GM23338 (cell line): ENCODE results near the gene CRMP1. TPM values are rescaled to one million over a fixed set of nuclear protein-coding genes. Genes with fewer than 3 reads are reported as not detected.

ENCODE experiments used
- ATAC-seq: fragments of 200-7000 bp; cut with Tn5 transposase; 3 replicates; pipeline ENCODE4 v1.9.1; 2020
- DNase-seq: peaks from one replicate; pipeline ENCODE4 v3.0.0-alpha.2; 2015; ENCODE audit warnings: low spot score
- H2AFZ ChIP-seq: fragments of 200-600 bp; sonication (generic); 2 replicates; pipeline ENCODE4 v1.8.0; 2016; ENCODE audit warnings: antibody characterized with exemption, mild to moderate bottlenecking, moderate library complexity
- H3F3A ChIP-seq: fragments of 200-600 bp; sonication (generic); replicated peaks from 2 replicates; pipeline ENCODE4 v1.8.0; 2017; ENCODE audit warnings: antibody characterized with exemption, mixed run types, low read depth
- H3K27ac ChIP-seq: fragments of 200-600 bp; sonication (generic); 2 replicates; pipeline ENCODE4 v1.6.1; 2016; ENCODE audit warnings: low read depth
- H3K27me3 ChIP-seq: fragments of 200-600 bp; sonication (generic); 2 replicates; pipeline ENCODE4 v1.8.0; 2016; ENCODE audit warnings: mild to moderate bottlenecking, mixed run types, moderate library complexity; ENCODE audit not compliant: insufficient read depth
- H3K36me3 ChIP-seq: fragments of 200-600 bp; sonication (generic); 2 replicates; pipeline ENCODE4 v1.8.0; 2016; ENCODE audit warnings: mild to moderate bottlenecking; ENCODE audit not compliant: insufficient read depth
- H3K4me1 ChIP-seq: fragments of 200-600 bp; sonication (generic); 2 replicates; pipeline ENCODE4 v1.8.0; 2016; ENCODE audit warnings: mild to moderate bottlenecking, moderate library complexity; ENCODE audit not compliant: insufficient read depth
- H3K4me2 ChIP-seq: fragments of 200-600 bp; sonication (generic); 2 replicates; pipeline ENCODE4 v1.7.1; 2017; ENCODE audit warnings: mixed run types
- H3K4me3 ChIP-seq: fragments of 200-600 bp; sonication (generic); 2 replicates; pipeline ENCODE4 v1.6.1; 2016; ENCODE audit warnings: mixed run types
- H3K79me2 ChIP-seq: fragments of 200-600 bp; sonication (generic); replicated peaks from 2 replicates; pipeline ENCODE4 v1.8.0; 2017; ENCODE audit warnings: mild to moderate bottlenecking; ENCODE audit not compliant: insufficient read depth
- H3K9me2 ChIP-seq: fragments of 200-600 bp; sonication (generic); 2 replicates; pipeline ENCODE4 v1.8.0; 2017; ENCODE audit not compliant: insufficient read depth
- H4K20me1 ChIP-seq: fragments of 200-600 bp; sonication (generic); replicated peaks from 2 replicates; pipeline ENCODE4 v1.8.0; 2017; ENCODE audit warnings: mild to moderate bottlenecking; ENCODE audit not compliant: insufficient read depth
- H3K27ac Mint-ChIP-seq: 2 replicates; pipeline ENCODE4 v1.8.0; 2020; ENCODE audit warnings: inconsistent platforms, mild to moderate bottlenecking, moderate library complexity, mixed read lengths
- H3K27me3 Mint-ChIP-seq: 3 replicates; pipeline ENCODE4 v1.8.0; 2022; ENCODE audit warnings: low read depth, mild to moderate bottlenecking, moderate library complexity, mixed read lengths, inconsistent platforms; ENCODE audit not compliant: insufficient read depth, poor library complexity
- H3K36me3 Mint-ChIP-seq: 3 replicates; pipeline ENCODE4 v1.8.0; 2021; ENCODE audit warnings: low read depth, mild to moderate bottlenecking, inconsistent platforms, moderate library complexity, mixed read lengths
- H3K4me1 Mint-ChIP-seq: 3 replicates; pipeline ENCODE4 v1.8.0; 2020; ENCODE audit warnings: mild to moderate bottlenecking, inconsistent platforms, mixed read lengths
- H3K4me3 Mint-ChIP-seq: 3 replicates; pipeline ENCODE4 v1.8.0; 2021; ENCODE audit warnings: moderate library complexity, mild to moderate bottlenecking, inconsistent platforms, mixed read lengths
- H3K9me3 Mint-ChIP-seq: 3 replicates; pipeline ENCODE4 v1.8.0; 2020; ENCODE audit warnings: moderate library complexity, mild to moderate bottlenecking, inconsistent platforms, mixed read lengths
- CREB1 ChIP-seq: fragments of 250-450 bp; sonication (Bioruptor Pico); IDR thresholded peaks from 2 replicates; pipeline ENCODE4 v1.5.0; 2020; ENCODE audit warnings: low read depth, mild to moderate bottlenecking, moderate library complexity
- CTCF ChIP-seq, 2 experiments: fragments of 200-600 bp in 1 of 2; sonication (generic) in 1 of 2; conservative IDR thresholded peaks; 2 replicates each; pipeline versions ENCODE4 v1.5.1 to v1.6.1; 2016 to 2017; ENCODE audit warnings: antibody characterized with exemption in 2 of 2, low read depth in 2 of 2, mild to moderate bottlenecking in 2 of 2, moderate library complexity in 1 of 2
- ETS1 ChIP-seq: IDR thresholded peaks from 2 replicates; pipeline ENCODE4 v1.6.1; 2016; ENCODE audit warnings: antibody characterized with exemption
- EZH2phosphoT487 ChIP-seq: fragments of 200-600 bp; sonication (generic); IDR thresholded peaks from one replicate; pipeline ENCODE4 v1.8.1; 2018; ENCODE audit warnings: antibody characterized with exemption; ENCODE audit not compliant: unreplicated experiment
- JUNB ChIP-seq: IDR thresholded peaks from one replicate; pipeline ENCODE4 v1.6.1; 2016; ENCODE audit warnings: antibody characterized with exemption; ENCODE audit not compliant: unreplicated experiment
- NANOG ChIP-seq: IDR thresholded peaks from 2 replicates; pipeline ENCODE4 v1.6.1; 2016; ENCODE audit warnings: antibody characterized with exemption, borderline replicate concordance
- POLR2AphosphoS5 ChIP-seq: IDR thresholded peaks from 2 replicates; pipeline ENCODE4 v1.6.1; 2016; ENCODE audit warnings: antibody characterized with exemption, low read depth
- REST ChIP-seq: IDR thresholded peaks from one replicate; pipeline ENCODE4 v1.6.1; 2018; ENCODE audit warnings: antibody characterized with exemption; ENCODE audit not compliant: unreplicated experiment
- STAT1 ChIP-seq: IDR thresholded peaks from one replicate; pipeline ENCODE4 v1.6.1; 2016; ENCODE audit warnings: antibody characterized with exemption; ENCODE audit not compliant: unreplicated experiment
- ZNF114 ChIP-seq: fragments of 250-450 bp; sonication (Bioruptor Pico); IDR thresholded peaks from 2 replicates; pipeline ENCODE4 v1.5.0; 2020; ENCODE audit warnings: mild to moderate bottlenecking, moderate library complexity
- ZNF331 ChIP-seq: fragments of 250-450 bp; sonication (Bioruptor Pico); IDR thresholded peaks from 2 replicates; pipeline ENCODE4 v1.5.0; 2020; ENCODE audit warnings: low read depth, mild to moderate bottlenecking, moderate library complexity
- ZNF462 ChIP-seq: fragments of 250-450 bp; sonication (Bioruptor Pico); IDR thresholded peaks from 2 replicates; pipeline ENCODE4 v1.5.0; 2020; ENCODE audit warnings: mild to moderate bottlenecking, moderate library complexity
- polyA plus RNA-seq: library from polyadenylated mRNA; unstranded; fragments of >200 nt; fragmentation: Nextera tagmentation; extraction: Ambion mirVana; gene quantifications from 2 replicates; pipeline ENCODE4 v1.2.1, GENCODE V29; 2016
- total RNA-seq: library from RNA; depleted of rRNA; stranded (reverse); fragments of >200 nt; shearing (Covaris generic); gene quantifications from 2 replicates; pipeline ENCODE4 v1.2.3, GENCODE V29; 2014

CRMP1 gene
- total and polyA plus RNA-seq, 2 experiments from 2014 or later = 52.7 to 146 TPM

- H3K79me2 ChIP-seq = no peaks in the 10 kb centered on the region
- Mint-ChIP-seq H3K4me1 (peaks cover 26% of the 10 kb centered on the region), H3K27me3 (peaks cover 5% of the 10 kb centered on the region), H3K4me3 (no peak overlapping the region), H3K27ac (no peak overlapping the region), H3K9me3 (no peaks in the 10 kb centered on the region), H3K36me3 (no peaks in the 10 kb centered on the region)
- no peaks in the 10 kb centered on the region for H3F3A ChIP-seq
- no peaks in the 10 kb centered on the region for H3K27me3 ChIP-seq
- no peaks in the 10 kb centered on the region for H3K36me3 ChIP-seq
- no peak overlapping the region for H3K4me2 ChIP-seq
- H3K9me2 ChIP-seq = no peaks in the 10 kb centered on the region
- H3K4me1 ChIP-seq = peaks cover 10% of the 10 kb centered on the region; the same call in 1 of the 2 replicates
- TF ChIP-seq POLR2AphosphoS5 = no peak
- TF ChIP-seq CTCF (conservative IDR thresholded peaks at IDR 0.05; ENCODE audit: low read depth in 2 of 2) = no peak
- no peak for TF ChIP-seq NANOG
- no peak for TF ChIP-seq STAT1
- TF ChIP-seq EZH2phosphoT487 = no peak
- no peak for TF ChIP-seq REST
- TF ChIP-seq ZNF114 (CRISPR knock-in tag) = no peak
- TF ChIP-seq ZNF462 (CRISPR knock-in tag) = no peak
- no peak for TF ChIP-seq ZNF331 (CRISPR knock-in tag)
- no peak for TF ChIP-seq JUNB
- no peak for TF ChIP-seq ETS1
- no peak for TF ChIP-seq CREB1 (CRISPR knock-in tag)
- H2AFZ ChIP-seq = peak overlapping the region; percentile 59; the same call in 1 of the 2 replicates
- H3K4me3 ChIP-seq = no peak overlapping the region
- no peak overlapping the region for H3K27ac ChIP-seq
- DNase-seq (no peak), ATAC-seq (peak; percentile 17; the same call in 2 of the 3 replicates)
- H4K20me1 ChIP-seq = no peaks in the 10 kb centered on the region
These were observed 38.0 kb upstream of the CRMP1 start for GRCh38 chr4:5930876-5931275.
